K562 (cell line): ENCODE results near the gene CYTH1. TPM values are rescaled to one million over a fixed set of nuclear protein-coding genes. Genes with fewer than 3 reads are reported as not detected.
A peak's percentile ranks its signal among the peaks of the same experiment; 100 is the strongest.

Experiments used
- MGA ChIP-seq: fragments of 450-650 bp; IDR thresholded peaks from 2 replicates; pipeline ENCODE4 v1.6.1; 2016; ENCODE audit warnings: mild to moderate bottlenecking, moderate library complexity
- USF1 ChIP-seq: sonication (generic); formaldehyde crosslinking; IDR thresholded peaks from 2 replicates; pipeline ENCODE4 v1.9.0; 2022; ENCODE audit warnings: mild to moderate bottlenecking, missing genetic modification reagents
- polyA plus RNA-seq, 8 experiments: library from polyadenylated mRNA; depleted of rRNA in 4 of 8; stranded (reverse) in 5 of 8; unstranded in 3 of 8; fragments of >200 nt; fragmentation: Nextera tagmentation in 2 of 8; fragmentation: Illumina TruSeq in 1 of 8; extraction: Ambion mirVana in 2 of 8; extraction: Trizol in 1 of 8; gene quantifications; 2 replicates each; pipeline versions ENCODE4 v1.2.1 to v1.2.3, GENCODE V29; 2011 to 2014; ENCODE audit warnings: inconsistent platforms in 1 of 8, missing spikeins in 1 of 8
- total RNA-seq, 7 experiments: library from RNA; depleted of rRNA in 6 of 7; stranded (reverse); fragments of >200 nt in 6 of 7; fragmentation: Illumina TruSeq in 2 of 7; extraction: Trizol in 2 of 7; gene quantifications; 2 replicates each; pipeline versions ENCODE4 v1.2.1 to v1.2.3, GENCODE V29; 2011 to 2021; ENCODE audit warnings: low replicate concordance in 1 of 7

Gene CYTH1
- total and polyA plus RNA-seq, 9 of the 15 experiments (the other 6 are each of a cell fraction or from before 2014, with no cell fraction given) = 0.52 to 27.7 (median 16.8) TPM

- no peak for TF ChIP-seq MGA
- TF ChIP-seq USF1 (CRISPR knock-in tag) = 0 out of 2 replicates have a peak, but pooled peaks have one; percentile 20
- TF ChIP-seq, all 486 proteins: peak for 1
These were observed 71.5 kb downstream of the CYTH1 start (continued) for GRCh38 chr17:78710607-78711006.
